ENCODE results near the gene PAAF1. TPM values are rescaled to one million over a fixed set of nuclear protein-coding genes. Genes with fewer than 3 reads are reported as not detected.

The PAAF1 gene
- total RNA-seq, 1 donor from 2014 or later = 4.5 TPM

- no peak for DNase-seq (ENCODE audit: low read depth in 2 of 2)
These were observed 68.1 kb downstream of the PAAF1 start for GRCh38 chr11:73944901-73945300.

- no peak for DNase-seq (ENCODE audit: low read depth in 2 of 2)
These were observed 68.6 kb downstream of the PAAF1 start for GRCh38 chr11:73945396-73945795.

- no peak for DNase-seq (ENCODE audit: low read depth in 2 of 2)
These were observed 70.1 kb downstream of the PAAF1 start for GRCh38 chr11:73946798-73947458.

GRCh38 chr11:73949246-73949645, 72.4 kb downstream of the PAAF1 start:
- no peak for DNase-seq (ENCODE audit: low read depth in 2 of 2)

- DNase-seq (ENCODE audit: low read depth in 2 of 2) = no peak
These were observed 73.1 kb downstream of the PAAF1 start for GRCh38 chr11:73949912-73950311.

GRCh38 chr11:73950869-73951710, 74.3 kb downstream of the PAAF1 start, which contains the start of gene DNAJB13:
DNAJB13 (plus strand) TSS chr11:73951026; CDS start chr11:73951070, 44 bp downstream.
- peak in 1 of 2 donors; percentile 39 for DNase-seq (ENCODE audit: low read depth in 2 of 2)

- DNase-seq (ENCODE audit: low read depth in 2 of 2) = no peak
These were observed 75.0 kb downstream of the PAAF1 start for GRCh38 chr11:73951797-73952196.

- no peak for DNase-seq (ENCODE audit: low read depth in 2 of 2)
These were observed 80.3 kb downstream of the PAAF1 start for GRCh38 chr11:73956876-73957653.

GRCh38 chr11:73957654-73958361, 81.0 kb downstream of the PAAF1 start:
- DNase-seq (ENCODE audit: low read depth in 2 of 2) = no peak

- no peak for DNase-seq (ENCODE audit: low read depth in 2 of 2)
These were observed 81.8 kb downstream of the PAAF1 start for GRCh38 chr11:73958521-73959141.

- DNase-seq (ENCODE audit: low read depth in 2 of 2) = no peak
These were observed 84.5 kb downstream of the PAAF1 start for GRCh38 chr11:73961321-73961720.

- DNase-seq (ENCODE audit: low read depth in 2 of 2) = no peak
These were observed 85.4 kb downstream of the PAAF1 start for GRCh38 chr11:73962101-73962705.

- DNase-seq (ENCODE audit: low read depth in 2 of 2) = no peak
These were observed 87.1 kb downstream of the PAAF1 start for GRCh38 chr11:73963861-73964260.

- no peak for DNase-seq (ENCODE audit: low read depth in 2 of 2)
These were observed 88.4 kb downstream of the PAAF1 start for GRCh38 chr11:73965076-73965763.

- no peak for DNase-seq (ENCODE audit: low read depth in 2 of 2)
These were observed 88.9 kb downstream of the PAAF1 start for GRCh38 chr11:73965764-73966121.

- DNase-seq (ENCODE audit: low read depth in 2 of 2) = no peak
These were observed 91.7 kb downstream of the PAAF1 start for GRCh38 chr11:73968356-73968966.

- DNase-seq (ENCODE audit: low read depth in 2 of 2) = no peak
These were observed 92.3 kb downstream of the PAAF1 start for GRCh38 chr11:73969091-73969490.

GRCh38 chr11:73969991-73970800, 93.4 kb downstream of the PAAF1 start:
- DNase-seq (ENCODE audit: low read depth in 2 of 2) = no peak
